RWPE2 (cell line): ENCODE data around the gene ABCC10.

Source experiments
- ATAC-seq: fragments of 200-7000 bp; cut with Tn5 transposase; 3 replicates; pipeline ENCODE4 v1.9.1; 2021; ENCODE audit warnings: low read depth
- DNase-seq: peaks from one replicate; pipeline ENCODE4 v3.0.0-alpha.2; 2020; ENCODE audit warnings: low spot score
- H3K27ac ChIP-seq: fragments of 450-650 bp; 2 replicates; pipeline ENCODE4 v1.5.1; 2017; ENCODE audit warnings: mild to moderate bottlenecking; ENCODE audit not compliant: poor library complexity, severe bottlenecking
- H3K27me3 ChIP-seq: fragments of 250-450 bp; sonication (Bioruptor Pico); 2 replicates; pipeline ENCODE4 v1.5.1; 2021; ENCODE audit warnings: mild to moderate bottlenecking, moderate library complexity; ENCODE audit not compliant: insufficient read depth, poor library complexity, severe bottlenecking
- H3K36me3 ChIP-seq: fragments of 250-450 bp; sonication (Bioruptor Pico); 2 replicates; pipeline ENCODE4 v1.5.1; 2020; ENCODE audit warnings: low read depth, mild to moderate bottlenecking, moderate library complexity
- H3K4me1 ChIP-seq: fragments of 250-450 bp; sonication (Bioruptor Pico); 2 replicates; pipeline ENCODE4 v1.5.1; 2021; ENCODE audit warnings: mild to moderate bottlenecking, moderate library complexity; ENCODE audit not compliant: insufficient read depth, poor library complexity, severe bottlenecking
- H3K4me3 ChIP-seq: fragments of 250-450 bp; sonication (Bioruptor Pico); 2 replicates; pipeline ENCODE4 v1.5.1; 2021; ENCODE audit warnings: mild to moderate bottlenecking, moderate library complexity; ENCODE audit not compliant: severe bottlenecking
- H3K9me3 ChIP-seq: fragments of 250-450 bp; sonication (Bioruptor Pico); 2 replicates; pipeline ENCODE4 v1.5.1; 2021; ENCODE audit warnings: mild to moderate bottlenecking, moderate library complexity; ENCODE audit not compliant: severe bottlenecking
- TF ChIP-seq, protein P1 (sequence below): fragments of 450-650 bp; IDR thresholded peaks from one replicate; pipeline ENCODE4 v1.5.1; 2017; ENCODE audit warnings: mild to moderate bottlenecking, moderate library complexity; ENCODE audit not compliant: poor library complexity, severe bottlenecking

ABCC10 gene

DNA sequence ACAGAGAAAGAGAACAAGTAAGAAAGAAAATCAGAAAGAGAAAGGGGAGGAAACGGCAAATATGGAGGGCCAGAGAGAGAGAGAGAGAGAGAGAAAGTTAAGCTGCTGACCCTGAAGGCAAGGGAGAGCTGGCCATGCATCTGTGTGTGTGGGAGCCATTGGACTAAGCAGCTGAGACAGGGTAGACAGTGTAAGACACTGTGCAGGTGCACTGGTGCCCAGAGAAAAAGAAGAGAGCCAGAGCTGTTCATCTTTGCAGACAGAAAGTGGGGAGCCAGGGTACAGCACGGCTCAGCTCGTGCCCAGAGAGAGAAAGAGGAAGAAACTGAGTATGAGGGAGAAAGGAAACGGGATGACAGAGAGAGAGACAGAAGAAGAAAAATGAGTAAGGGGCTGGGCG, 33.7 kb upstream of the ABCC10 start:
- Histone ChIP-seq H3K9me3 (no peaks in the 10 kb centered on the region), H3K27ac (no peak overlapping the region)
- TF ChIP-seq, protein P1, sequence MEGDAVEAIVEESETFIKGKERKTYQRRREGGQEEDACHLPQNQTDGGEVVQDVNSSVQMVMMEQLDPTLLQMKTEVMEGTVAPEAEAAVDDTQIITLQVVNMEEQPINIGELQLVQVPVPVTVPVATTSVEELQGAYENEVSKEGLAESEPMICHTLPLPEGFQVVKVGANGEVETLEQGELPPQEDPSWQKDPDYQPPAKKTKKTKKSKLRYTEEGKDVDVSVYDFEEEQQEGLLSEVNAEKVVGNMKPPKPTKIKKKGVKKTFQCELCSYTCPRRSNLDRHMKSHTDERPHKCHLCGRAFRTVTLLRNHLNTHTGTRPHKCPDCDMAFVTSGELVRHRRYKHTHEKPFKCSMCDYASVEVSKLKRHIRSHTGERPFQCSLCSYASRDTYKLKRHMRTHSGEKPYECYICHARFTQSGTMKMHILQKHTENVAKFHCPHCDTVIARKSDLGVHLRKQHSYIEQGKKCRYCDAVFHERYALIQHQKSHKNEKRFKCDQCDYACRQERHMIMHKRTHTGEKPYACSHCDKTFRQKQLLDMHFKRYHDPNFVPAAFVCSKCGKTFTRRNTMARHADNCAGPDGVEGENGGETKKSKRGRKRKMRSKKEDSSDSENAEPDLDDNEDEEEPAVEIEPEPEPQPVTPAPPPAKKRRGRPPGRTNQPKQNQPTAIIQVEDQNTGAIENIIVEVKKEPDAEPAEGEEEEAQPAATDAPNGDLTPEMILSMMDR = no peak

DNA sequence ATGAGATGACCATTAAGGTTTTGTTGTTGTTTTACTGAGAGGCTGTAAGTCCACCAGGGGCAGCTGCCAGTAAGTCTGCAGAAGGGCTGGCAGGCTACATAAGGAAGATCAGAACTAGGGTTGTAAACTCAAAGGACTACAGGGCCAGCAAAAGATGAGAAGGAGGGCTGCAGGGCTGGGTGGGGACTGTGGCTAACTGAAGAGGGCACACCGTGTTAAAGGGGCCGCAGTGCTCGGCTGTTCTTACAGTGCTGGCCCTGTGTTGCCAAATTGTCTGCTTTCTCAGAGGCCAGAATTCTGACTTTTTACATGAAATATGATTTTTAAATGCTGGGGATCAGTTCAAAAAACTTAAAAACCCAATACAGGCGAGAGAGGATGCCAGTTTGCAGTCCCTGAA, 32.4 kb upstream of the ABCC10 start:
- no peaks in the 10 kb centered on the region for H3K9me3 ChIP-seq
- TF ChIP-seq, protein P1 = no peak
- H3K36me3 ChIP-seq = no peaks in the 10 kb centered on the region
- H3K27ac ChIP-seq = no peak overlapping the region
- DNase-seq (no peak), ATAC-seq (no peak)
- H3K4me3 ChIP-seq = no peak overlapping the region
- peaks cover 10% of the 10 kb centered on the region for H3K4me1 ChIP-seq
- H3K27me3 ChIP-seq = no peaks in the 10 kb centered on the region

More for the DNA sequence above, 33.7 kb upstream of the ABCC10 start:
- H3K27me3 ChIP-seq = no peaks in the 10 kb centered on the region
- H3K4me3 ChIP-seq = no peak overlapping the region
- H3K36me3 ChIP-seq = no peaks in the 10 kb centered on the region
- H3K4me1 ChIP-seq = peaks cover 10% of the 10 kb centered on the region
- DNase-seq (no peak), ATAC-seq (no peak)

DNA sequence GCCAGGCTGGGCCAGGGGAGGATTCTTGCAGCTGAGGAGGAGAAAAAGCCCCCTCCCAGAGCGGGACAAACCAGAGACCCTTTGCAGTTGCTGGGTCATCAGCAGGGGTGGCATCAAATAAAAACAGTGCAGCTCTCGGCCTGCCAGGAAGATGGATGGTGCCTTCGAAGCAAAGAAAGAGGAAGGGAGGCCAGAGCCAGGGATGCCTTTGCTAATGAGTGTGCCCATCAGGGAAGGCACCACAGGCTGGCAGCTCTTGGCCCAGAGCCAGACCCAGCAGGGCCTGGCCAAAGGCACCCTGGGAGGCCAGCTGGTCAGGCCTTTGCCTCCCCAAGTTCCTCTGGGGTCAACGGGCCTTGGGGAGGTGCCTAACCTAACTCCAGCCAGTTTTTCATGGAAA, 31.6 kb upstream of the ABCC10 start:
- no peaks in the 10 kb centered on the region for H3K27me3 ChIP-seq
- H3K36me3 ChIP-seq = no peaks in the 10 kb centered on the region
- no peaks in the 10 kb centered on the region for H3K9me3 ChIP-seq
- DNase-seq = no peak
- TF ChIP-seq, protein P1 = no peak
- ATAC-seq = no peak
- H3K4me3 ChIP-seq = no peak overlapping the region
- H3K27ac ChIP-seq = no peak overlapping the region
- H3K4me1 ChIP-seq = peaks cover 10% of the 10 kb centered on the region

DNA sequence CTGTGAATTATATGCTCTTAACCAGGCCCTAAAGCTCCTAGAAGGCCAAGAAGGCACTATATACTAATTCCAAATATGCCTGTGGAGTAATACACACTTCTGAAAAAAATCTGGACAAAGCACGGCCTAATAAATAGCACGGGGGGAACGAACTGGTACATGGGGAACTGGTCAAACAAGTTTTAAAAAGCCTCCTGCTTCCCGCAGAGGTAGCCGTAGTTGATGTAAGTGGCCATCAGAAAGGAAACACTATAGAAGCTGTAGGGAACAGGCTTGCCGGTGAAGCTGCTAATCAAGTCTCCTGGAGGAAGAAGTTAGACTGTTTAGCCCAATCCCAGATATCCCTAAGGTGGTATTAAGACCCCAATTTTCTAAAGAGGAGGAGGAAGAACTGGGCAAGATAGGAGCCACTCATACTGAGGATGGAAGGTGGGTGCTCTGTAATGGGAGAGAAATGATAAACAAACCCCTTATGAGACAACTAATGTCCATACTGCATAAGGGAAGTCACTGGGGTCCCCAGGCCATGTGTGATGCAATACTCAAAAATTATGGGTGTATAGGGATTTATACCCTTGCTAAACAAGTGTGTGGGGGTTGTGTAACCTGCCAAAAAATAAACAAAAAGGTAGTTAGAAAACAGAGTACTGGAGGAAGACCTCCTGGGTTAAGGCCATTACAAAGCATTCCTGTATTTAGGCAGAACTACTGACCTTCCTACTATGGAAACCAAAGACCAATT, 30.8 kb upstream of the ABCC10 start:
- H3K27ac ChIP-seq = no peak overlapping the region
- H3K36me3 ChIP-seq = no peaks in the 10 kb centered on the region
- ATAC-seq (peak; percentile 56; the same call in 2 of the 3 replicates), DNase-seq (no peak)
- no peaks in the 10 kb centered on the region for H3K9me3 ChIP-seq
- no peaks in the 10 kb centered on the region for H3K27me3 ChIP-seq
- peaks cover 10% of the 10 kb centered on the region for H3K4me1 ChIP-seq
- TF ChIP-seq, protein P1 = no peak
- H3K4me3 ChIP-seq = no peak overlapping the region

DNA sequence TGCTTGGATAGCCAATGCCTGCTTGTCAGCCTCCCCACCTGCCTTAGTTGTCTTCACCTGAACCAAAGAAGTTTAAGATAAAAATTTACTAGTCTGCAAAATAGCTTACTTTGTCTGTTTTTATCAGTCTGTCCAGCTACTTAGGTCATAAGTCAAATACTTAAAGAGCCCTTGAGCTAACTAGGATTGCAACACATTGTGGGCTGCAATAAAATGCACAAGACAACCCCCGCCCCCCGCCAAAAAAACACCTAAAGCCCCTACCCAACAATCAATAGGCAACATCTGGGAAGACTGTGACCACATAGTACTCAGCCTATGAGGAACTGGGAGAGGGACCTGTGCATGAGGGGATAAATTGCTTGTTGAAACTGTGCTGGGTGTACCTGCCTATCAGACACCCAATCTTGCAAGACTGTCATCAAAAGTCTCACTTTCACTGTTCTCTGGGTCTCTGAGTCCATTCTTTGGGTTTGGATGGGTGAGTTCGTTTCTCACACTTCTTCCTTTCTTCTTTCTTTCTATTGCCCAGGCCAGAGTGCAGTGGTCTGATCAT, 27.3 kb upstream of the ABCC10 start:
- H3K4me3 ChIP-seq = no peak overlapping the region
- no peak for DNase-seq
- no peak overlapping the region for H3K27ac ChIP-seq
- H3K36me3 ChIP-seq = no peaks in the 10 kb centered on the region
- peaks cover 10% of the 10 kb centered on the region for H3K4me1 ChIP-seq
- H3K27me3 ChIP-seq = no peaks in the 10 kb centered on the region
- TF ChIP-seq, protein P1 = no peak
- no peaks in the 10 kb centered on the region for H3K9me3 ChIP-seq
- no peak for ATAC-seq
